22Rv1 (cell line): ENCODE results near the gene DCDC2.

Experiments used
- ZFX ChIP-seq: fragments of 450-650 bp; IDR thresholded peaks from 2 replicates; pipeline ENCODE4 v1.6.1; 2017; ENCODE audit warnings: antibody characterized with exemption, borderline replicate concordance
- TF ChIP-seq, protein P1 (sequence below): fragments of 450-650 bp; IDR thresholded peaks from 2 replicates; pipeline ENCODE4 v1.5.1; 2017; ENCODE audit warnings: mild to moderate bottlenecking

DNA sequence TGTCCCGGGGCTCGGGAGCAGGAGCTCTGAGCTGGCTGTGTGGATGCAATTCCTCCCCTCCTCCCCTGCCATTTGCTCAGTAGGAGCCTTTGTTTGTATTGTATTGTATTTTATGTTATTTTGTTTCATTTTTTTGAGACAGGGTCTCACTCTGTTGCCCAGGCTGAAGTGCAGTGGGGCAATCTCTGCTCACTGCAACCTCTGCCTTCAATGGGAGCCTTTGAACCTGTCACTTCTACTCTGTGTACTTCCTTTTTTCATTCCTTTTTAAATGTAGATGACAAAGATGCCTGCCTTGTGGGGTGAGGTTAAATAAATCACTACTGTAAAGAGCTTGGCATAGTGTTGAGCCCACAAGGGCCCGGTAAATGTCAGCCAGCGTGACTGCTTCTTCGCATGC, 70.6 kb downstream of the DCDC2 start:
- TF ChIP-seq, protein P1, sequence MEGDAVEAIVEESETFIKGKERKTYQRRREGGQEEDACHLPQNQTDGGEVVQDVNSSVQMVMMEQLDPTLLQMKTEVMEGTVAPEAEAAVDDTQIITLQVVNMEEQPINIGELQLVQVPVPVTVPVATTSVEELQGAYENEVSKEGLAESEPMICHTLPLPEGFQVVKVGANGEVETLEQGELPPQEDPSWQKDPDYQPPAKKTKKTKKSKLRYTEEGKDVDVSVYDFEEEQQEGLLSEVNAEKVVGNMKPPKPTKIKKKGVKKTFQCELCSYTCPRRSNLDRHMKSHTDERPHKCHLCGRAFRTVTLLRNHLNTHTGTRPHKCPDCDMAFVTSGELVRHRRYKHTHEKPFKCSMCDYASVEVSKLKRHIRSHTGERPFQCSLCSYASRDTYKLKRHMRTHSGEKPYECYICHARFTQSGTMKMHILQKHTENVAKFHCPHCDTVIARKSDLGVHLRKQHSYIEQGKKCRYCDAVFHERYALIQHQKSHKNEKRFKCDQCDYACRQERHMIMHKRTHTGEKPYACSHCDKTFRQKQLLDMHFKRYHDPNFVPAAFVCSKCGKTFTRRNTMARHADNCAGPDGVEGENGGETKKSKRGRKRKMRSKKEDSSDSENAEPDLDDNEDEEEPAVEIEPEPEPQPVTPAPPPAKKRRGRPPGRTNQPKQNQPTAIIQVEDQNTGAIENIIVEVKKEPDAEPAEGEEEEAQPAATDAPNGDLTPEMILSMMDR, result no peak
- no peak for TF ChIP-seq ZFX
